Small intestine (tissue), 7 donors: ENCODE results near the gene PRKAG2. TPM values are rescaled to one million over a fixed set of nuclear protein-coding genes. Genes with fewer than 3 reads are reported as not detected.

ENCODE experiments used
- DNase-seq, 2 donors: peaks; one replicate each; pipeline versions ENCODE4 v3.0.0 to v3.0.0-alpha.2; 2013
- FAIRE-seq: peaks from 2 replicates; lab custom pipeline; 2012; peaks lifted over from hg19 to GRCh38; lab: Jason Lieb, UNC
- H3K27ac ChIP-seq, 3 donors: one replicate each; pipeline ENCODE4 v1.5.1; 2013; ENCODE audit warnings: low read length in 2 of 3, mild to moderate bottlenecking in 2 of 3, control low read depth in 1 of 3, inconsistent platforms in 1 of 3, low read depth in 1 of 3, moderate library complexity in 1 of 3
- H3K27me3 ChIP-seq, 3 donors: one replicate each; pipeline ENCODE4 v1.6.1; 2013; ENCODE audit warnings: low read length in 3 of 3, inconsistent platforms in 1 of 3; ENCODE audit not compliant: control insufficient read depth in 3 of 3, insufficient read depth in 3 of 3
- H3K36me3 ChIP-seq, 3 donors: one replicate each; pipeline ENCODE4 v1.6.1; 2013; ENCODE audit warnings: low read length in 3 of 3, inconsistent platforms in 1 of 3, low read depth in 1 of 3, mild to moderate bottlenecking in 1 of 3, moderate library complexity in 1 of 3; ENCODE audit not compliant: control insufficient read depth in 3 of 3, insufficient read depth in 2 of 3
- H3K4me1 ChIP-seq, 3 donors: one replicate each; pipeline ENCODE4 v1.6.1; 2013; ENCODE audit warnings: low read length in 2 of 3, inconsistent platforms in 1 of 3, low read depth in 1 of 3, mild to moderate bottlenecking in 1 of 3, moderate library complexity in 1 of 3; ENCODE audit not compliant: control insufficient read depth in 3 of 3, insufficient read depth in 2 of 3
- H3K4me3 ChIP-seq, 3 donors: one replicate each; pipeline ENCODE4 v1.5.1; 2013; ENCODE audit warnings: low read length in 3 of 3, control low read depth in 1 of 3, inconsistent platforms in 1 of 3, low read depth in 1 of 3, mild to moderate bottlenecking in 1 of 3, moderate library complexity in 1 of 3
- H3K9me3 ChIP-seq, 2 donors: one replicate each; pipeline ENCODE4 v1.6.1; 2013; ENCODE audit warnings: low read depth in 1 of 2, low read length in 1 of 2; ENCODE audit not compliant: control insufficient read depth in 2 of 2, insufficient read depth in 1 of 2
- WGBS, 3 donors: extraction: QIAGEN DNeasy Blood & Tissue Kit; methylation state at CpG; one replicate each; pipeline ENCODE4 v1.1.7; 2013; 5-methylcytosine and 5-hydroxymethylcytosine counted together
- polyA plus RNA-seq, 4 donors: library from polyadenylated mRNA; stranded (reverse) in 3 of 4; unstranded in 1 of 4; fragments of 200-250 nt in 3 of 4; fragments of 120-200 nt in 1 of 4; gene quantifications; one replicate each; pipeline versions ENCODE4 v1.2.1 to v1.2.3, GENCODE V29; 2013
- donor health status: healthy with polysubstance abuse.
- donor health status: control.
- donor health status: control.
- donor health status: Bipolar disorder and iron deficiency.
- donor health status: healthy.

PRKAG2 gene
- polyA plus RNA-seq, 4 donors = 26.3 to 57.9 (median 49.4) TPM

DNA sequence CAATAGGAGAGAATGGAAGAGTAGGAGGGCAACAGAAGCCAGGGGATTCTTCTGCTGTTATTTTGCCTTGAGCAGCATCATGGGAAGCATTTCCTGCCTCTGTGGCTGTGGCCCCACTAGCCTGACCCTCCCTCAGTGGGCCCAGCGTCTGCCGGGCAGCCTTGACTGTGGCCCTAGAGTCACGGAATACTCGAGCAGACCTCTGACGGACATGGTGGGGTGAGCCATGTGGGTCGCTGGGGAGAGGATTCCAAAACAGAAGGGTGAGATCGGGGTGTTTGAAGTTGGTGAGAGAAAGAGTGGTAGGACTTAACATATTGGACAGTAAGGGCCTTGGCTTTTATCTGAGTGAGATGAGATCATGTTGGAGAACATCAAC is 8.3 kb upstream of the PRKAG2 start:
- 90 to 92% (median 92%) methylated on average over 7 of the region's 7 CpGs for WGBS, 3 donors
- Histone ChIP-seq H3K36me3 (no peaks in the 10 kb centered on the region), H3K4me1 (peaks cover 0 to 31% (median 0%) of the 10 kb centered on the region in 3 donors), H3K27ac (peak overlapping the region in 1 of 3 donors; percentile 46), H3K27me3 (no peaks in the 10 kb centered on the region), H3K9me3 (no peaks in the 10 kb centered on the region), H3K4me3 (no peak overlapping the region)
- no peak for DNase-seq
- FAIRE-seq = no peak

DNA sequence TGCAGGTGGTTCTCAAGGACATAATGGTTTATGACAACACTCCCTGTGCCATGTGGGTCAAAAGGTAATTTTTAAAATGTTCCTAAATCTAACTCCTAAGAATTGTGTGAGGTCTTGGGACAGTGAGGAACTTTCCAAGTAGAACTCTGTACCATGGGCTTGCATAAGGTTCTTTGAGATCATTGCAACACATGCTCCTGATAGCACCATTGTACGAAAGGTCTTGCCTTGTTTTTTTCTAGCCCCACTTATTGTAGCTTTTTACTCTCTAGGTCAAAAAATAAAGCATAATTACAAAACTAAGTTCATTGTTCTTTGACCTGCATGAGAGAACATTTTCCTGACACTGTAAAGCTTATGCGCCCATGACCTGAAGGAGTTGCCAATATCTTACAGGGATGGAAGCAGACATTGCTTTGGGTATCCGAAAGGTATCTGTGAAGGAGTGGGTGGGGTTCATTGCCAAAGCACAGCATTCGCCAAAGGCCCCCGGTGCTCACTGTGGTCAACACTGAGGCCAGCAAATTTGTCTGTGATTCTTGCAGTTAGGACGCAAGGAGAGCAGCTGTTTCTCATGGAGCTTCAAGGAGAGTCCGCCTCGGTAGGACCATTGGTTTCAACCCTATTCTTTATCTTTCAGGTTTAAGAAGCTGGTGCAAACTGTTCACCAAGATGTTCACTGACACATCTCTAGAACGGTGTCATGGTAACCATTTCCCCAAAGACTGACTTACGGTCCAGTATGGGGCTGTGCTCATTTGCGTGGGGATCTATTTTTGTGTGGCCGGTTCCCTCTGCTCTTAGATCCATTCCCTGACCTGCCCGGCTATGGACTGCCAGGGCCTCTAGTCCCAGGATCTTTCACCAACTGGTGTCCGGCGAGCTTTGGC is 7.6 kb upstream of the PRKAG2 start:
- FAIRE-seq (no peak), DNase-seq (peak in 1 of 2 donors; percentile 68)
- no peaks in the 10 kb centered on the region for H3K9me3 ChIP-seq
- H3K4me3 ChIP-seq = no peak overlapping the region
- peaks cover 0 to 1% (median 0%) of the 10 kb centered on the region in 3 donors for H3K36me3 ChIP-seq
- WGBS, 3 donors = 93 to 95% (median 93%) methylated on average over 15 of the region's 15 CpGs
- H3K27ac ChIP-seq = peak overlapping the region in 1 of 3 donors; percentile 78
- peaks cover 0 to 31% (median 0%) of the 10 kb centered on the region in 3 donors for H3K4me1 ChIP-seq
- H3K27me3 ChIP-seq = no peaks in the 10 kb centered on the region

DNA sequence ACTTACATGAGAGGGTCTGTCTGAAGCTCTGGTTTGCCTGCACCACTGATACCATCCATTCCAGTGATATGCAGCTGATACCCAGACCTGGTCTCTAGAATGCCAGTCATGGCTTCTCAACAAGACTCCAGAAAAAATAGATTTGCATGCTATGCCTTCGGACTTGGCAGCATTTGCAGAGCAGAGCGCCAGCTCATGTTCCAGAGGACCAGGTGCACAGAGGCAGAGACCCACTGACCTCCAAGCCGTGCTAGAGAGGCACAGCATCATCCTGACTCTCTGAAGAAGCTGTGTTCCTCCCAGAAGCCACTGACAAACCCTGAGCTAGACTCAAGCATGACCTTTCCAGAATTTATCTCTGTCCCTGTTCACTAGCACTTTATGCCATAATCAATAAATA is 6.9 kb upstream of the PRKAG2 start:
- no peak for DNase-seq
- Histone ChIP-seq H3K4me3 (no peak overlapping the region), H3K9me3 (no peaks in the 10 kb centered on the region), H3K27ac (peak overlapping the region in 1 of 3 donors; percentile 78), H3K4me1 (peaks cover 0 to 31% (median 0%) of the 10 kb centered on the region in 3 donors), H3K27me3 (no peaks in the 10 kb centered on the region), H3K36me3 (peaks cover 0 to 5% (median 0%) of the 10 kb centered on the region in 3 donors)
- FAIRE-seq = no peak
- WGBS, 3 donors = 76 to 90% (median 82%) methylated on average over 3 of the region's 3 CpGs

DNA sequence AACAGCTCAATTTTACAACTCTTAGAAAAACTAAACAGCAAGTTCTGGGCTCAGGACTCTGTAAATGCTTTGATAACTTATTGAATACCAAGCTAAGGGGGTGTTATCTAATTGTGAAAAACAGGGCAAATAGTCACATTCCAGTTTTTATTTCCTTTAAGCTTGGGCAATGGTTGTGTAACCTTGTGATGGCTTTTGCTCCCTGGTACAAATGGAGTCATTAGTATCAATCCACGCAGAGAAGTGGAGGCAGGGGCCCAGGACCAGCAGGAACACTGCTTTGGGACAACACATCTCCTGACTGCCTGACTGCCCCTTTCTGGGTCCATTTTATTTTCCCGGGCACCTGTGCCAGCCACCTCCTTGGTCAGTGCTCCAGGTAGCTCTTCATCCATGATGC is 5.8 kb upstream of the PRKAG2 start:
- DNase-seq = peak in 1 of 2 donors; percentile 63
- no peak for FAIRE-seq

DNA sequence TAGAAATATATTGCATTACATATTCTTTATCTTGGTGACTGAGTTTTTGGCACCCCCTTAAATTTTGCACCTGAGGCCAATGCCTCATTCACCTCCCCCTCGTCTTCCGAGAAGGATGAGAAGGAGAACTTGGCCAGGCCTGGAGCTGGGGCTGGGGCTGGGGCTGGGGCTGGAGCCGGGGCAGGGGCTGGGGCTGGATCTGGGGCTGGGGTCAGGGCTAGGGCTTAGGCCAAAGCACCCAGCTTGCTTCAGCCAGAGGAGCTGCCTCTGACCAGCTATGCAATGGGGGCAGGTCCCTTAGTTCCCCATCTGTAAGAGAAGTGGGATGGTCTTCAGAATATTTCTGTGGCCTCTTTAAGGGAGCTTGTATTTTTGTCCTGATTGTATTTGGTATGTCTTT is 3.8 kb upstream of the PRKAG2 start:
- peaks cover 0 to 5% (median 0%) of the 10 kb centered on the region in 3 donors for H3K36me3 ChIP-seq
- no peak overlapping the region for H3K27ac ChIP-seq
- H3K4me1 ChIP-seq = peaks cover 0 to 42% (median 0%) of the 10 kb centered on the region in 3 donors
- WGBS, 3 donors = 85 to 98% (median 92%) methylated on average over 3 of the region's 3 CpGs
- no peaks in the 10 kb centered on the region for H3K27me3 ChIP-seq
- H3K9me3 ChIP-seq = no peaks in the 10 kb centered on the region
- DNase-seq = no peak
- no peak for FAIRE-seq
- no peak overlapping the region for H3K4me3 ChIP-seq

More for the DNA sequence above, 5.8 kb upstream of the PRKAG2 start:
- no peaks in the 10 kb centered on the region for H3K27me3 ChIP-seq
- 92 to 97% (median 95%) methylated on average over 2 of the region's 2 CpGs for WGBS, 3 donors
- peaks cover 0 to 41% (median 0%) of the 10 kb centered on the region in 3 donors for H3K4me1 ChIP-seq
- no peaks in the 10 kb centered on the region for H3K9me3 ChIP-seq
- H3K4me3 ChIP-seq = no peak overlapping the region
- H3K36me3 ChIP-seq = peaks cover 0 to 5% (median 0%) of the 10 kb centered on the region in 3 donors
- peak overlapping the region in 1 of 3 donors; percentile 78 for H3K27ac ChIP-seq

DNA sequence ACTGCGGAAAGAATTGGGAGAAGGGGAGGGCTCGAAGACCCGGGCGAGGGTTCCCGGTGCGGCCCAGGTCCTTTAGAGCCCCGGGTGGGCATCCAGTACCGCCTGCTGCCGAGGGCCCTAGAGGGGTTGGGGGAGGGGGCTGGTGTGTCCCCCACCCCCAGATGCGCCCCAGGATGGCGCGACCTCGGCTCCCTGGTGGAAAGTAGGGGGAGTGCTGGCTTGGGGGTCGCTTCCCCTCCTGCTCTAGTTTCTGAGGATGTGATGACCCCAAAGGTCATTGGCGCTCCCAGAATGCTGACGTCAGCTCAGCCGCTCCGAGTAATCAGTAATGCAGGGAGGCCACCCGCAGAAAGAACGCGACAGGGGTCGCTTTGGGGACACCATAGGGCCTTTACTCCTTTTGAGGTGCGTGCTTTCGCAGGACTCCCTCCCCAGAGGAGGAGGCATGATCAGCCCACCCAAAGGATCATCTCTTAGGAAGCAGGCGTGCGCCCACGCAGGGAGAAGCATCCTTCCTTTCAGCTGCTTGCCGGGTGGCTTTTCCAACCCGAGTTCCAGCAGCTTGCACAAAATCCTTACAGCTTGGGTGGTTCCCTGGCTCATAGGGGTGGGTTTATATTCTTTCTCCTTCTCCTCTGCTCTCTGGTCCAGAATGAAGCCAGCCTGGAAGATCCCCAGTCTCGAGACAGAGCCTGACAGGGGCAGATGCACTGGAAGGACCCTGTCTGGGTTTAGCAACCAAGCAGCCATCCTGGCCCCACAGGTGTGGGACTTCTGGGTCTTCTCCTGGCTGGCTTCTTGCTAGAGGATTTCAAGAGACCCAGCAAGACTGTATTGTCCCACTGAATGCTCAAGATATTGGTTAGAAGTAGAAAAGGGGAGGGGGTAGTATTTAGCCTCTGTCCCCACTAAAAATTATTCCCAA is 1.3 kb upstream of the PRKAG2 start:
- no peaks in the 10 kb centered on the region for H3K27me3 ChIP-seq
- DNase-seq = peak in 1 of 2 donors; percentile 76
- peak overlapping the region in 1 of 3 donors; percentile 97 for H3K27ac ChIP-seq
- no peaks in the 10 kb centered on the region for H3K9me3 ChIP-seq
- WGBS, 3 donors = 14 to 24% (median 20%) methylated on average over 30 of the region's 30 CpGs
- peak overlapping the region in 2 of 3 donors; percentile 50 to 65 for H3K4me3 ChIP-seq
- H3K4me1 ChIP-seq = peaks cover 0 to 27% (median 0%) of the 10 kb centered on the region in 3 donors
- no peak for FAIRE-seq
- H3K36me3 ChIP-seq = peaks cover 0 to 11% (median 0%) of the 10 kb centered on the region in 3 donors

DNA sequence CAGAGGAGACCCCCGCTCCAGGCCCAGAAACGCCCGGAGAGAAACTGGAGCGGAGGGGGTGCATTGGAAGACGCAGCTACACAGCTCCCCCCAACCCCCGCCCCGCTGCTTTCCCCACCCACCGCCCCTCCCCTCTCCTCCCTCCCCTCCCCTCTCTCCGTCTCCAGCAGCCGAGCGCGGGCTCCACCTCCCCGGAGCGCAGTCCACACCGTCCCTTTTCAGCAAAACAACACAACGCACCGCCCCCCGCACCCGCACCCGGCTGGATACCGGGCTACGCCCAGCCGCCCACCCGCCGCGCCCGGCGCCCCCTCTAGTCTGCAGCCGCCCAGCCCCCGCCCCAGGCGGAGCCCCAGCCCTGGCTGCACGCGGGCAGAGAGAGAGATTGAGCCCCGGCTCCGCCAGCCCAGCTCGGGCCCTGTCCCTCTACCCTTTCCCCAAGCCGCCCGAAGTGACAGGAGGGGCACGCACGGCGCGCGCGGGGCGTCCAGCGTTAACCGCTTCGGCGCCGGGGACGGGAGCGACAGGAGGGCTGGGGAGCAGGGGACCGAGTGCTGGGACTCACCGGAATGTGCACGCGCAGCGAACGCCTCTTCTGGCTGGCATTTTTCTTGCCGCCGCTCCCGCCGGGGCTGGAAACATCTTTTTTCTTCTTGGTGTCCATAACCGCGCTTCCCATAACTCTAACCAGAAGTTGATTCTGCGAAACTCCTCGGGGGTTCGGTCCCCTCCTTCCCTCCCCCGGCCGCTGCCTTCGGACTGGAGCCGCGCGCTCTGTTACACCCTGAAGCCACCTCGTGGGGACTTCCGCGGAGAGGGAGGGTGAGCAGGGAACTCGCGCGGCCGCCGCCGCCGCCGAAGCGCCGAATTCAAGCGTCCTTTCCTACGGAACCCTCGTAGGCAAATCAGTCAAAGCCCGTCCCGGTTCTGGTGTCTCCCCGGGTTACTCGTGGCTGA is 695 bp downstream of the PRKAG2 start:
- Histone ChIP-seq H3K36me3 (peaks cover 0 to 29% (median 0%) of the 10 kb centered on the region in 3 donors), H3K4me3 (peak overlapping the region; percentile 65 to 95 (median 91)), H3K9me3 (no peaks in the 10 kb centered on the region), H3K27ac (peak overlapping the region; percentile 92 to 97 (median 95)), H3K27me3 (no peaks in the 10 kb centered on the region), H3K4me1 (peaks cover 0 to 21% (median 0%) of the 10 kb centered on the region in 3 donors)
- 0 to 1% (median 0%) methylated on average over 46 to 93 of the region's 93 CpGs for WGBS, 3 donors
- peak; percentile 82 to 90 for DNase-seq
- no peak for FAIRE-seq
